ENCODE data around the gene NCK1.
A peak's percentile ranks its signal among the peaks of the same experiment; 100 is the strongest.

The NCK1 gene

GRCh38 chr3:136861890-136862616, at the start of gene NCK1:
Gene NCK1, plus strand, starts transcription at chr3:136862208. Its CDS starts 65,794 bp downstream, at chr3:136928002.
- peak within 1 kb of the TSS; percentile 88 for H3K27ac ChIP-seq
- DNase-seq (ENCODE audit: low read depth, low spot score): peak; percentile 94

- H3K27ac ChIP-seq: peak overlapping the region; percentile 68
- no peak for DNase-seq (ENCODE audit: low read depth, low spot score)
These were observed 44.6 kb upstream of the NCK1 start for GRCh38 chr3:136817448-136817847.

DNA sequence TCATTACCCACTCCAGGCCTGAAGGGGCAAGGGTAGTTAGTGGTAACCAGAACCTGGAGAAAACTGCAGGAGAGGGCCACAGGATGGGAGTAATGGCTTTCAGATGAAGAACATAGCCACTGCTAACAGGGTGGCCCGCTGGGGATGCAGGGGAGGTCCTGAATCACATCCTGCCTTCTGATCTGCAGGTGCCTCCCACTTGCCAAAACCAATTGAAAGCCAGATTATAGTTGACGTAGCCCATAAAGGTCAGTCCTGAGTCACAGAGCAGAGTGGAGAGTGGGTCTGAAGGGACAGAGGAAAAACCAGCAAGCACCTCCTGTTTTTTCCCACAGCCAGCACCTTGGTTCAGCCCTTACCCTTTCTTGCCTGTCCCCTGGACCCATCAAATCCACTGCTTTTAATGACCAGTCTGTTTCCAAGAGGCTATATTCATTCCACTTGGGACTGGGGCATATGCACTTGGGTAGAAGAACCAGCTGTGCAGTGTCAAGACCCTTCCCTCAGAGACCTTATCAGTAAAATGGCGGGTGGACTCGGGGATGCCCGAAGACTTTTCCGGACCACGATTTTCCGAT, 43.7 kb upstream of the NCK1 start:
- DNase-seq (ENCODE audit: low read depth, low spot score): no peak
- peak overlapping the region; percentile 68 for H3K27ac ChIP-seq

DNA sequence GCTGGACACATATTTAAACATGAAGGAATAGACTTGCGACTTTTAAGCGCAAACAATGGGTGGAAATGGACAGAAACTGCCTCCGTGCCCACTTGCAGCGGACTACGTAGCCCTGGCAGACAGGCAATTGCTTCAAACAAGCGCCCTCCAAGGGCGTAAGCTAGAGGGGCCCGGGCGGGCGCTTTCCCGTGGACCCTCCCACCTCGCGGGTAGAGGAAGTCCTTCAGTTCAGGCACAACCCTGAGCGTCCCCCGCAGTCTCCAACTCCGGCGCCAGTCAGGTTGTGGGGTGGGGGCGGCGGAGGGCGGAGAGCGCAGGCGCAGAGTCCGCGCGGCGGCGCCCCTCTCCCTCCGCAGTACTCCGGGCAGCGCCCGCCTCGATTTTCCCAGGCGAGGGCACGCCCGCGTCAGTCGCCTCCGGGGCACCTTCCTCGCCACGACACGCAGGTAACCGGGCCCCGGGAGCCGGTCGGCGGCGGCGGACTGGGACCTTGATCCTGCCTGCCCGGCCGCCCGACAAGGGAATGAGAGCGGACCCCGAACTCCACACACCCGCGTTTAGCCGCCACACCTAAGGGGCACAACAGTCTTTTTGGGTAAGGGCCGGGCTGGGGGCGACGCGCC, 43.1 kb upstream of the NCK1 start, which contains the start of gene SLC35G2:
Gene SLC35G2 (plus strand): TSS at position 358 of the 623 bp plus-strand sequence. CDS start 35,335 bp downstream, outside the sequence.
- no peak for DNase-seq (ENCODE audit: low read depth, low spot score)
- H3K27ac ChIP-seq: peak within 1 kb of the TSS; percentile 68

- peak overlapping the region; percentile 68 for H3K27ac ChIP-seq
These were observed 42.6 kb upstream of the NCK1 start for GRCh38 chr3:136819392-136819730.

GRCh38 chr3:136819731-136820679, 42.0 kb upstream of the NCK1 start:
- H3K27ac ChIP-seq: peak overlapping the region; percentile 68
- DNase-seq (ENCODE audit: low read depth, low spot score): peak; percentile 64

More at GRCh38 chr3:136819392-136819730, 42.6 kb upstream of the NCK1 start:
- DNase-seq (ENCODE audit: low read depth, low spot score): no peak

DNA sequence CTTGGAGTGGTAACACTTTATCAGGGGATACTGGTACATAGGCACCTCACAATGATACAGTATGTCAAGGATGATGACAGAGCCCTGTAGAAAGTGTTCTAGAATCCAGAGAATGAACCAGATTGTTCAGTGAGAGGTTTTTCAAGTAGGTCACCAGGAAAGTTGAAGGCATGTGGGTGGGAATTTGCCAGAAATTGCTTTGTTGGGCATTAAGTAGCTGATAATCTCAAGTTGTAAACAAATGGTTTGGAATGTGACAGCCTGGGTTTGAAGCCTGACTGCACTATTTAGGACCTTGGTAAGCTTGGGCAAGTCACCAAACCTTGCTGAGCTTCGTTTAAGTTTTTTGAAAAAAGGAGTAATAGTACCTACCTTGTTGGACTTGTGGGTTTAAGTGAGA, 30.5 kb upstream of the NCK1 start:
- DNase-seq (ENCODE audit: low read depth, low spot score): no peak

GRCh38 chr3:136835089-136835812, 26.8 kb upstream of the NCK1 start:
- no peak for DNase-seq (ENCODE audit: low read depth, low spot score)
- no peak overlapping the region for H3K27ac ChIP-seq

More for the DNA sequence above, 30.5 kb upstream of the NCK1 start:
- H3K27ac ChIP-seq: no peak overlapping the region

- DNase-seq (ENCODE audit: low read depth, low spot score): no peak
- H3K27ac ChIP-seq: no peak overlapping the region
These were observed 26.0 kb upstream of the NCK1 start for GRCh38 chr3:136835813-136836510.

- no peak for DNase-seq (ENCODE audit: low read depth, low spot score)
- no peak overlapping the region for H3K27ac ChIP-seq
These were observed 25.4 kb upstream of the NCK1 start for GRCh38 chr3:136836511-136837156.

DNA sequence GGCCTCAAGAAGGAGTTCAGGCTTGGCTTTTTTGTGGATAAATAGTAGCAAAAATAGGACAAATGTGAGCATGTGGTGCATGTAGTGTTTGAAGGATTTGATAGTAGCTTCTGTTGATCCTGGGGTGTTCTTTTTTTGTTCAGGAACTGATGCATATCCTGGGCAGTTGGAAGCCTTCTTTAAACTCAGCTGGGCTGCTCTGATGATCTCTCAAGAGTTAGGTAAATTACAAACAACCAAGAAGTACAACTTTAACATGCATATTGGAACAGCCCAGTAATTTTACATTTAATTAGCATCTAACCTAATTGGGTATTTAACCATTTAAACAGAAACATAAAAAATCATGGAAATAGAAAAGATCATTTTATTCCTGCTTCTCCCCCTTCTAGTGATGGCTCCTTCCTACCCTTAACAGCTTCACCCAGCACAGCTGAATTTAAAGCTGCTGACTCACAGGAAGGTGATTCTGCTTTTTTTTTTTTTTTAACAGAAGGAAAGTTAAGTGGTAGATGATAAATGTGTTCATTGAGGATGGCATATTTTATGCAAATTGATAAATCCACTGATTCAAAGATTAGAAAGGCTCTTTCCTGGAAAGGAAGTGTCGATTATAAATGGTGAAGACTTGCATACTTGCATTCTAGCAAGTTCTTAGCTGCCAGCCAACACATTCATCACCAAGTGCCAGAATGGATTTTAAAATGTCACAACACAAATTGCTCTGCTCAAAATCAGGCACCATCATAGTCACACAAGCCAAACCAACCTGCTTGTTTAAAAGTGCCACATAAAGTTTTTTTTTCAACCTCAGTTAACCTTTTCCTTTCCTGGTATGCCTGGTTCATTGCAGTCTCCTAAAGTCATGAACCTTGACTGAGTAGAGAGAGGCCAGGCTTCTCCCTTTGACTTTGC, 23.1 kb upstream of the NCK1 start:
- no peak for DNase-seq (ENCODE audit: low read depth, low spot score)
- H3K27ac ChIP-seq: peak overlapping the region; percentile 49

DNA sequence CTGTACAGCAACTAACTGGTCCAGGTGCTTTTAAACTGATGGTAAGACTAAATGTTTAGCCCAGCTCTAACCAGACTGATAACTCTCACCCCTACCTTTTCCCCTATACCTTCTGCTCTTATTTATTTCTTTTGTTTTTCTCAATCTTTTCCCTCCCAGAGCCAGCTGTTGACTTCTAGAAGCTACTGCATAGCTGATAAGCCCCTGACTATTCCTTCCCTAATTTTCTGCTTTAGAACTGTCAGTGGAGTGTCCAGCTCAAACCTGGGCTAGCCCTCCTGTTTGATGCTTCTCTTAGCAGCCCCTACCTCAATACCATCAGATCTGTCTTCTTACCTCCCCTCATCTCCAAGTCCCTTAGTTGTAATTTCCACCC, 22.5 kb upstream of the NCK1 start:
- H3K27ac ChIP-seq: peak overlapping the region; percentile 49

GRCh38 chr3:136840252-136840651, 21.8 kb upstream of the NCK1 start:
- DNase-seq (ENCODE audit: low read depth, low spot score): no peak
- H3K27ac ChIP-seq: no peak overlapping the region

More for the DNA sequence above, 22.5 kb upstream of the NCK1 start:
- DNase-seq (ENCODE audit: low read depth, low spot score): no peak

GRCh38 chr3:136842294-136842693, 19.7 kb upstream of the NCK1 start:
- DNase-seq (ENCODE audit: low read depth, low spot score): no peak
- H3K27ac ChIP-seq: no peak overlapping the region

DNA sequence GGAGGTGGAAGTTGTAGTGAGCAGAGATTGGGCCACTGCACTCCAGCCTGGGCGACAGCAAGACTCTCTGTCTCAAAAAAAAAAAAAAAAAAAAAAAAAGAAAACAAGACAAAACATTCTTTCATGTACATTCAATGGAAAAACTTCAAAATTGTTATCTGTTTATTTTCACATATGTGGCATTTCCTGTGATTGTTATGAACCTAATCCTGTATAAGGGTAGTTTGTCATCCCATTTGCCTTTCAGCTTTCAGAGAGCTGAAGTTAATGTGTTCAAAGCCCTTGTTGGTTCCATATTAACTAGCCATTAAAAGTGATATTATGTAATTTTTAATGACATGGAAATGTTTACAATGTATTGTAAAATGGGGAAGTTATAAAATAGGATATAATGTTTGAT, 17.3 kb upstream of the NCK1 start:
- no peak for DNase-seq (ENCODE audit: low read depth, low spot score)

DNA sequence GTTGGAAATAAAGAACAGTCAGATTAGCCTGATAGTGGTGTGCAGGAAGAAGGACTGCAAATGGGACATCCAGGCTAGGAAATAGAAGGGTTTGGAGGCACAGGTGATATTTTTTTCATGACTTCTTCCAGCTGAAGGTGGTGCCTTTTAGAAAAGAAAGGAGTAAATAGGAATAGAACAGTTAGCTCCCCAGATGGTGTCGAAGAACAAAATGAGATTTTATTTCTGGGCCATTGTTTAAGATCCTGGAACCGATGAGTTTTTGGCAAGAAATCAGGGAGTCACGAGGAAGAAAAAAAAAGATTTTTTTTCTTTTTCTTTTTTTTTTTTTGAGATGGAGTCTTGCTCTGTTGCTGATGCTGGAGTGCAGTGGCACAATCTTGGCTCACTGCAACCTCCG, 9.8 kb upstream of the NCK1 start:
- no peak for DNase-seq (ENCODE audit: low read depth, low spot score)
- no peak overlapping the region for H3K27ac ChIP-seq

More for the DNA sequence above, 17.3 kb upstream of the NCK1 start:
- H3K27ac ChIP-seq: no peak overlapping the region

- no peak for DNase-seq (ENCODE audit: low read depth, low spot score)
- H3K27ac ChIP-seq: no peak overlapping the region
These were observed 5.3 kb upstream of the NCK1 start for GRCh38 chr3:136856665-136857064.

GRCh38 chr3:136858381-136858780, 3.6 kb upstream of the NCK1 start:
- no peak for DNase-seq (ENCODE audit: low read depth, low spot score)
- H3K27ac ChIP-seq: no peak overlapping the region

Data from epithelial cell of prostate (primary cell).